PC-9 (cell line): ENCODE measurements around the gene ITGA6.

Experiments used
- CTCF ChIP-seq: fragments of 200-600 bp; sonication (generic); conservative IDR thresholded peaks from 2 replicates; pipeline ENCODE4 v1.6.1; 2017; ENCODE audit warnings: mixed run types, antibody characterized with exemption, mild to moderate bottlenecking, moderate library complexity
- EZH2 ChIP-seq: fragments of 200-600 bp; sonication (generic); IDR thresholded peaks from 2 replicates; pipeline ENCODE4 v1.8.0; 2017; ENCODE audit warnings: antibody characterized with exemption, low read depth

DNA sequence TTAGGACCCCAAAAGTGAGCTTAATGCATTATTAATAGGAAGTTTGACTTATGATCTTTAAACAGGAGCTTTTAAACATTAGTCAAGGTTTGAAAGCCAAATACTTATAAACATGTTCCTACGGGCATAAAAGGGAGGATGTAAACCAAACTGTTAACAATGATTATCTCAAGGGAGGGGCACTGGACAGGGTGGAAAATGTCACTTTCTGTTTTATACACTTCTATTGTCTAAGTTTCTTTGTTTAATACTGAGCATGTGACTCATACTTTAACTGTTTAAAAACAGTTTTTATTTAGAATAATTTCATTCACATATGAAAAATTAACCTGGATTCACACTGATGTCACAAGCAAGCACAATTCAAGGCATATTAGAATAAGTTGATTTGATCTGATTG is 18.3 kb upstream of the ITGA6 start:
- TF ChIP-seq CTCF: no peak
- no peak for TF ChIP-seq EZH2
